ENCODE results near the gene BOD1L1.
"Not testable (repeated sequence)": the region's sequence is repeated elsewhere in the genome, so short reads cannot be mapped to it uniquely, and the experiment has no call there.

The BOD1L1 gene

GRCh38 chr4:13618212-13618806 lies 9.2 kb downstream of the BOD1L1 start:
- DNase-seq, result no peak

- DNase-seq, result no peak
These were observed 9.7 kb downstream of the BOD1L1 start for GRCh38 chr4:13617801-13618200.

GRCh38 chr4:13616597-13616996 lies 10.9 kb downstream of the BOD1L1 start:
- DNase-seq, result no peak

GRCh38 chr4:13615161-13615560 lies 12.4 kb downstream of the BOD1L1 start:
- DNase-seq, result no peak

- DNase-seq, result no peak
These were observed 15.0 kb downstream of the BOD1L1 start for GRCh38 chr4:13612569-13612968.

GRCh38 chr4:13611283-13611842 lies 16.2 kb downstream of the BOD1L1 start:
- DNase-seq, result no peak

- DNase-seq, result no peak
These were observed 22.2 kb downstream of the BOD1L1 start for GRCh38 chr4:13605330-13605729.

GRCh38 chr4:13601848-13602247 lies 25.7 kb downstream of the BOD1L1 start:
- DNase-seq, result no peak

GRCh38 chr4:13601048-13601447 lies 26.5 kb downstream of the BOD1L1 start:
- no peak for DNase-seq

- no peak for DNase-seq
These were observed 28.4 kb downstream of the BOD1L1 start for GRCh38 chr4:13599159-13599558.

GRCh38 chr4:13597604-13598003 lies 29.9 kb downstream of the BOD1L1 start:
- no peak for DNase-seq

- DNase-seq, result no peak
These were observed 30.4 kb downstream of the BOD1L1 start for GRCh38 chr4:13597141-13597540.

GRCh38 chr4:13592220-13592619 lies 35.3 kb downstream of the BOD1L1 start:
- no peak for DNase-seq

- DNase-seq, result no peak
These were observed 36.8 kb downstream of the BOD1L1 start for GRCh38 chr4:13590766-13591165.

- no peak for DNase-seq
These were observed 38.6 kb downstream of the BOD1L1 start for GRCh38 chr4:13588954-13589353.

GRCh38 chr4:13584481-13584880 lies 43.0 kb downstream of the BOD1L1 start:
- no peak for DNase-seq

- no peak for DNase-seq
These were observed 47.5 kb downstream of the BOD1L1 start for GRCh38 chr4:13580036-13580435.

GRCh38 chr4:13577660-13578059 lies 49.9 kb downstream of the BOD1L1 start:
- no peak for DNase-seq

GRCh38 chr4:13570916-13571315 lies 56.6 kb downstream of the BOD1L1 start:
- no peak for DNase-seq

- DNase-seq, result no peak
These were observed 60.4 kb downstream of the BOD1L1 start for GRCh38 chr4:13567125-13567524.

GRCh38 chr4:13562876-13563275 lies 64.6 kb downstream of the BOD1L1 start:
- DNase-seq, result no peak

- no peak for DNase-seq
These were observed 65.9 kb downstream of the BOD1L1 start for GRCh38 chr4:13561673-13562072.

- not testable (repeated sequence) for DNase-seq
These were observed 67.4 kb downstream of the BOD1L1 start for GRCh38 chr4:13560111-13560510.

- no peak for DNase-seq
These were observed 68.1 kb downstream of the BOD1L1 start for GRCh38 chr4:13559413-13559812.

- DNase-seq, result no peak
These were observed 68.6 kb downstream of the BOD1L1 start for GRCh38 chr4:13558881-13559280.

Data from activated naive CD4-positive, alpha-beta T cell treated with Interleukin-2 at 50 U/mL for 16 hours (primary cell).